Testis (tissue), 2 donors: ENCODE data around the gene DGCR8.

Experiments used
- CTCF ChIP-seq, 3 experiments: fragments of 450-650 bp in 2 of 3; fragments of 200-600 bp in 1 of 3; sonication (generic) in 1 of 3; IDR thresholded peaks; one replicate each; pipeline ENCODE4 v1.5.1; 2016 to 2019; ENCODE audit warnings: antibody characterized with exemption in 3 of 3, mild to moderate bottlenecking in 2 of 3, moderate library complexity in 1 of 3
- POLR2A ChIP-seq: fragments of 450-650 bp; IDR thresholded peaks from one replicate; pipeline ENCODE4 v1.6.1; 2017; ENCODE audit warnings: antibody characterized with exemption, mild to moderate bottlenecking, moderate library complexity

GRCh38 chr22:20111045-20111688 lies 31.1 kb downstream of the DGCR8 start:
- no peak for TF ChIP-seq POLR2A
- peak in 2 of 3 experiments; percentile 9 to 37 for TF ChIP-seq CTCF (IDR thresholded peaks at IDR 0.05)
